GM23338 (cell line): ENCODE results near the gene GNG12. TPM values are rescaled to one million over a fixed set of nuclear protein-coding genes. Genes with fewer than 3 reads are reported as not detected.

Experiments used
- ATAC-seq: fragments of 200-7000 bp; cut with Tn5 transposase; 3 replicates; pipeline ENCODE4 v1.9.1; 2020
- DNase-seq: peaks from one replicate; pipeline ENCODE4 v3.0.0-alpha.2; 2015; ENCODE audit warnings: low spot score
- H2AFZ ChIP-seq: fragments of 200-600 bp; sonication (generic); 2 replicates; pipeline ENCODE4 v1.8.0; 2016; ENCODE audit warnings: antibody characterized with exemption, mild to moderate bottlenecking, moderate library complexity
- H3F3A ChIP-seq: fragments of 200-600 bp; sonication (generic); replicated peaks from 2 replicates; pipeline ENCODE4 v1.8.0; 2017; ENCODE audit warnings: antibody characterized with exemption, mixed run types, low read depth
- H3K27ac ChIP-seq: fragments of 200-600 bp; sonication (generic); 2 replicates; pipeline ENCODE4 v1.6.1; 2016; ENCODE audit warnings: low read depth
- H3K27me3 ChIP-seq: fragments of 200-600 bp; sonication (generic); 2 replicates; pipeline ENCODE4 v1.8.0; 2016; ENCODE audit warnings: mild to moderate bottlenecking, mixed run types, moderate library complexity; ENCODE audit not compliant: insufficient read depth
- H3K36me3 ChIP-seq: fragments of 200-600 bp; sonication (generic); 2 replicates; pipeline ENCODE4 v1.8.0; 2016; ENCODE audit warnings: mild to moderate bottlenecking; ENCODE audit not compliant: insufficient read depth
- H3K4me1 ChIP-seq: fragments of 200-600 bp; sonication (generic); 2 replicates; pipeline ENCODE4 v1.8.0; 2016; ENCODE audit warnings: mild to moderate bottlenecking, moderate library complexity; ENCODE audit not compliant: insufficient read depth
- H3K4me2 ChIP-seq: fragments of 200-600 bp; sonication (generic); 2 replicates; pipeline ENCODE4 v1.7.1; 2017; ENCODE audit warnings: mixed run types
- H3K4me3 ChIP-seq: fragments of 200-600 bp; sonication (generic); 2 replicates; pipeline ENCODE4 v1.6.1; 2016; ENCODE audit warnings: mixed run types
- H3K79me2 ChIP-seq: fragments of 200-600 bp; sonication (generic); replicated peaks from 2 replicates; pipeline ENCODE4 v1.8.0; 2017; ENCODE audit warnings: mild to moderate bottlenecking; ENCODE audit not compliant: insufficient read depth
- H3K9me2 ChIP-seq: fragments of 200-600 bp; sonication (generic); 2 replicates; pipeline ENCODE4 v1.8.0; 2017; ENCODE audit not compliant: insufficient read depth
- H4K20me1 ChIP-seq: fragments of 200-600 bp; sonication (generic); replicated peaks from 2 replicates; pipeline ENCODE4 v1.8.0; 2017; ENCODE audit warnings: mild to moderate bottlenecking; ENCODE audit not compliant: insufficient read depth
- H3K27ac Mint-ChIP-seq: 2 replicates; pipeline ENCODE4 v1.8.0; 2020; ENCODE audit warnings: inconsistent platforms, mild to moderate bottlenecking, moderate library complexity, mixed read lengths
- H3K27me3 Mint-ChIP-seq: 3 replicates; pipeline ENCODE4 v1.8.0; 2022; ENCODE audit warnings: low read depth, mild to moderate bottlenecking, moderate library complexity, mixed read lengths, inconsistent platforms; ENCODE audit not compliant: insufficient read depth, poor library complexity
- H3K36me3 Mint-ChIP-seq: 3 replicates; pipeline ENCODE4 v1.8.0; 2021; ENCODE audit warnings: low read depth, mild to moderate bottlenecking, inconsistent platforms, moderate library complexity, mixed read lengths
- H3K4me1 Mint-ChIP-seq: 3 replicates; pipeline ENCODE4 v1.8.0; 2020; ENCODE audit warnings: mild to moderate bottlenecking, inconsistent platforms, mixed read lengths
- H3K4me3 Mint-ChIP-seq: 3 replicates; pipeline ENCODE4 v1.8.0; 2021; ENCODE audit warnings: moderate library complexity, mild to moderate bottlenecking, inconsistent platforms, mixed read lengths
- H3K9me3 Mint-ChIP-seq: 3 replicates; pipeline ENCODE4 v1.8.0; 2020; ENCODE audit warnings: moderate library complexity, mild to moderate bottlenecking, inconsistent platforms, mixed read lengths
- CREB1 ChIP-seq: fragments of 250-450 bp; sonication (Bioruptor Pico); IDR thresholded peaks from 2 replicates; pipeline ENCODE4 v1.5.0; 2020; ENCODE audit warnings: low read depth, mild to moderate bottlenecking, moderate library complexity
- EZH2 ChIP-seq: fragments of 200-600 bp; sonication (generic); IDR thresholded peaks from one replicate; pipeline ENCODE4 v1.8.0; 2017; ENCODE audit warnings: antibody characterized with exemption, mild to moderate bottlenecking, low read depth; ENCODE audit not compliant: unreplicated experiment
- EZH2phosphoT487 ChIP-seq: fragments of 200-600 bp; sonication (generic); IDR thresholded peaks from one replicate; pipeline ENCODE4 v1.8.1; 2018; ENCODE audit warnings: antibody characterized with exemption; ENCODE audit not compliant: unreplicated experiment
- JUNB ChIP-seq: IDR thresholded peaks from one replicate; pipeline ENCODE4 v1.6.1; 2016; ENCODE audit warnings: antibody characterized with exemption; ENCODE audit not compliant: unreplicated experiment
- NANOG ChIP-seq: IDR thresholded peaks from 2 replicates; pipeline ENCODE4 v1.6.1; 2016; ENCODE audit warnings: antibody characterized with exemption, borderline replicate concordance
- POLR2AphosphoS5 ChIP-seq: IDR thresholded peaks from 2 replicates; pipeline ENCODE4 v1.6.1; 2016; ENCODE audit warnings: antibody characterized with exemption, low read depth
- STAT1 ChIP-seq: IDR thresholded peaks from one replicate; pipeline ENCODE4 v1.6.1; 2016; ENCODE audit warnings: antibody characterized with exemption; ENCODE audit not compliant: unreplicated experiment
- ZNF114 ChIP-seq: fragments of 250-450 bp; sonication (Bioruptor Pico); IDR thresholded peaks from 2 replicates; pipeline ENCODE4 v1.5.0; 2020; ENCODE audit warnings: mild to moderate bottlenecking, moderate library complexity
- ZNF331 ChIP-seq: fragments of 250-450 bp; sonication (Bioruptor Pico); IDR thresholded peaks from 2 replicates; pipeline ENCODE4 v1.5.0; 2020; ENCODE audit warnings: low read depth, mild to moderate bottlenecking, moderate library complexity
- polyA plus RNA-seq: library from polyadenylated mRNA; unstranded; fragments of >200 nt; fragmentation: Nextera tagmentation; extraction: Ambion mirVana; gene quantifications from 2 replicates; pipeline ENCODE4 v1.2.1, GENCODE V29; 2016
- total RNA-seq: library from RNA; depleted of rRNA; stranded (reverse); fragments of >200 nt; shearing (Covaris generic); gene quantifications from 2 replicates; pipeline ENCODE4 v1.2.3, GENCODE V29; 2014
- TF ChIP-seq, protein P1 (sequence below): IDR thresholded peaks from one replicate; pipeline ENCODE4 v1.6.1; 2018; ENCODE audit warnings: antibody characterized with exemption; ENCODE audit not compliant: unreplicated experiment
- TF ChIP-seq, protein P2 (sequence below): IDR thresholded peaks from 2 replicates; pipeline ENCODE4 v1.6.1; 2016; ENCODE audit warnings: antibody characterized with exemption
- TF ChIP-seq, protein P3 (sequence below): fragments of 250-450 bp; sonication (Bioruptor Pico); IDR thresholded peaks from 2 replicates; pipeline ENCODE4 v1.5.0; 2020; ENCODE audit warnings: mild to moderate bottlenecking, moderate library complexity
- TF ChIP-seq, protein P4 (sequence below), 2 experiments: fragments of 200-600 bp in 1 of 2; sonication (generic) in 1 of 2; conservative IDR thresholded peaks; 2 replicates each; pipeline versions ENCODE4 v1.5.1 to v1.6.1; 2016 to 2017; ENCODE audit warnings: antibody characterized with exemption in 2 of 2, low read depth in 2 of 2, mild to moderate bottlenecking in 2 of 2, moderate library complexity in 1 of 2

The GNG12 gene
- total and polyA plus RNA-seq, 2 experiments from 2014 or later = 13.4 to 33.0 TPM

DNA sequence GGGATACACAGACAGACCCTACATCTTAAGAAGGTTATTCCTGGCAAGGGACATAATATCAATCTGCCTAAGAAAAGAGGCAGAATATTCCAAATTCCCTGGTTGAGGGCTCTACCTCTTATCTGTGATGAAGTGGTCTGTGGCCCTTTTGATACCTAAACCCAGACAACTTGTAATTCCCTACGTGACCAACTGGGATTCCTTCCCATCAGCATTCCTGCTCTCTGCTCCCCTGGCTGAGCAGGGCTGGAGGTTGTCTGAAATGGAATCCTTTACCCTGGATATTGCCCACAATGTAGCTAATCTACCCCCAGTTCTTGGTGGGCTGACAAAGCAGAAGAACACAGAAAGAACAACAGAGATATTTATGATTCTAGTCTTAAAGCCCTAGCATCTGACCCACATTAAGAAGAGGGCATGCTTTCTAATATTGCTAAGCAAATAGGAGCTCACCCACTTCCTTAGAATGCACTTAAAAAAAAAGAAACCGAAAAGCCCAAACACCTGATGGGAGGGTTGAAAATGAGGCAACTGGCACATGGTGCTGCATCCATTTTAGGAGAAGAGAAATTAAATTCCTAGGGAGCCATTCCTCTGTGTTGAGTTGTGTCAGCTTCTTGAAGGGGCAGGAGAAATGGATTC lies 111.5 kb downstream of the GNG12 start (continued):
- TF ChIP-seq, protein P1, sequence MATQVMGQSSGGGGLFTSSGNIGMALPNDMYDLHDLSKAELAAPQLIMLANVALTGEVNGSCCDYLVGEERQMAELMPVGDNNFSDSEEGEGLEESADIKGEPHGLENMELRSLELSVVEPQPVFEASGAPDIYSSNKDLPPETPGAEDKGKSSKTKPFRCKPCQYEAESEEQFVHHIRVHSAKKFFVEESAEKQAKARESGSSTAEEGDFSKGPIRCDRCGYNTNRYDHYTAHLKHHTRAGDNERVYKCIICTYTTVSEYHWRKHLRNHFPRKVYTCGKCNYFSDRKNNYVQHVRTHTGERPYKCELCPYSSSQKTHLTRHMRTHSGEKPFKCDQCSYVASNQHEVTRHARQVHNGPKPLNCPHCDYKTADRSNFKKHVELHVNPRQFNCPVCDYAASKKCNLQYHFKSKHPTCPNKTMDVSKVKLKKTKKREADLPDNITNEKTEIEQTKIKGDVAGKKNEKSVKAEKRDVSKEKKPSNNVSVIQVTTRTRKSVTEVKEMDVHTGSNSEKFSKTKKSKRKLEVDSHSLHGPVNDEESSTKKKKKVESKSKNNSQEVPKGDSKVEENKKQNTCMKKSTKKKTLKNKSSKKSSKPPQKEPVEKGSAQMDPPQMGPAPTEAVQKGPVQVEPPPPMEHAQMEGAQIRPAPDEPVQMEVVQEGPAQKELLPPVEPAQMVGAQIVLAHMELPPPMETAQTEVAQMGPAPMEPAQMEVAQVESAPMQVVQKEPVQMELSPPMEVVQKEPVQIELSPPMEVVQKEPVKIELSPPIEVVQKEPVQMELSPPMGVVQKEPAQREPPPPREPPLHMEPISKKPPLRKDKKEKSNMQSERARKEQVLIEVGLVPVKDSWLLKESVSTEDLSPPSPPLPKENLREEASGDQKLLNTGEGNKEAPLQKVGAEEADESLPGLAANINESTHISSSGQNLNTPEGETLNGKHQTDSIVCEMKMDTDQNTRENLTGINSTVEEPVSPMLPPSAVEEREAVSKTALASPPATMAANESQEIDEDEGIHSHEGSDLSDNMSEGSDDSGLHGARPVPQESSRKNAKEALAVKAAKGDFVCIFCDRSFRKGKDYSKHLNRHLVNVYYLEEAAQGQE = no peak
- TF ChIP-seq EZH2 = no peak

- Mint-ChIP-seq H3K27ac (no peak overlapping the region), H3K27me3 (no peaks in the 10 kb centered on the region), H3K9me3 (no peaks in the 10 kb centered on the region), H3K4me1 (peaks cover 13% of the 10 kb centered on the region; the same call in 2 of the 3 replicates), H3K4me3 (no peak overlapping the region), H3K36me3 (no peaks in the 10 kb centered on the region)
- Histone ChIP-seq H3K36me3 (no peaks in the 10 kb centered on the region), H3F3A (no peaks in the 10 kb centered on the region), H3K9me2 (no peaks in the 10 kb centered on the region), H2AFZ (no peak overlapping the region), H3K4me3 (no peak overlapping the region), H3K27me3 (no peaks in the 10 kb centered on the region), H4K20me1 (no peaks in the 10 kb centered on the region; the same call in none of the 2 replicates), H3K27ac (no peak overlapping the region), H3K79me2 (no peaks in the 10 kb centered on the region), H3K4me2 (peak overlapping the region; percentile 0; the same call in 1 of the 2 replicates), H3K4me1 (peaks cover 19% of the 10 kb centered on the region)
- no peak for DNase-seq
- ATAC-seq = peak; percentile 65
- TF ChIP-seq, protein P2, sequence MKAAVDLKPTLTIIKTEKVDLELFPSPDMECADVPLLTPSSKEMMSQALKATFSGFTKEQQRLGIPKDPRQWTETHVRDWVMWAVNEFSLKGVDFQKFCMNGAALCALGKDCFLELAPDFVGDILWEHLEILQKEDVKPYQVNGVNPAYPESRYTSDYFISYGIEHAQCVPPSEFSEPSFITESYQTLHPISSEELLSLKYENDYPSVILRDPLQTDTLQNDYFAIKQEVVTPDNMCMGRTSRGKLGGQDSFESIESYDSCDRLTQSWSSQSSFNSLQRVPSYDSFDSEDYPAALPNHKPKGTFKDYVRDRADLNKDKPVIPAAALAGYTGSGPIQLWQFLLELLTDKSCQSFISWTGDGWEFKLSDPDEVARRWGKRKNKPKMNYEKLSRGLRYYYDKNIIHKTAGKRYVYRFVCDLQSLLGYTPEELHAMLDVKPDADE = no peak
- TF ChIP-seq CREB1 (no peak), JUNB (no peak), EZH2phosphoT487 (no peak), EZH2 (no peak), POLR2AphosphoS5 (no peak), STAT1 (no peak), ZNF114 (CRISPR knock-in tag) (no peak), ZNF331 (CRISPR knock-in tag) (no peak), NANOG (no peak)
- TF ChIP-seq, protein P3, sequence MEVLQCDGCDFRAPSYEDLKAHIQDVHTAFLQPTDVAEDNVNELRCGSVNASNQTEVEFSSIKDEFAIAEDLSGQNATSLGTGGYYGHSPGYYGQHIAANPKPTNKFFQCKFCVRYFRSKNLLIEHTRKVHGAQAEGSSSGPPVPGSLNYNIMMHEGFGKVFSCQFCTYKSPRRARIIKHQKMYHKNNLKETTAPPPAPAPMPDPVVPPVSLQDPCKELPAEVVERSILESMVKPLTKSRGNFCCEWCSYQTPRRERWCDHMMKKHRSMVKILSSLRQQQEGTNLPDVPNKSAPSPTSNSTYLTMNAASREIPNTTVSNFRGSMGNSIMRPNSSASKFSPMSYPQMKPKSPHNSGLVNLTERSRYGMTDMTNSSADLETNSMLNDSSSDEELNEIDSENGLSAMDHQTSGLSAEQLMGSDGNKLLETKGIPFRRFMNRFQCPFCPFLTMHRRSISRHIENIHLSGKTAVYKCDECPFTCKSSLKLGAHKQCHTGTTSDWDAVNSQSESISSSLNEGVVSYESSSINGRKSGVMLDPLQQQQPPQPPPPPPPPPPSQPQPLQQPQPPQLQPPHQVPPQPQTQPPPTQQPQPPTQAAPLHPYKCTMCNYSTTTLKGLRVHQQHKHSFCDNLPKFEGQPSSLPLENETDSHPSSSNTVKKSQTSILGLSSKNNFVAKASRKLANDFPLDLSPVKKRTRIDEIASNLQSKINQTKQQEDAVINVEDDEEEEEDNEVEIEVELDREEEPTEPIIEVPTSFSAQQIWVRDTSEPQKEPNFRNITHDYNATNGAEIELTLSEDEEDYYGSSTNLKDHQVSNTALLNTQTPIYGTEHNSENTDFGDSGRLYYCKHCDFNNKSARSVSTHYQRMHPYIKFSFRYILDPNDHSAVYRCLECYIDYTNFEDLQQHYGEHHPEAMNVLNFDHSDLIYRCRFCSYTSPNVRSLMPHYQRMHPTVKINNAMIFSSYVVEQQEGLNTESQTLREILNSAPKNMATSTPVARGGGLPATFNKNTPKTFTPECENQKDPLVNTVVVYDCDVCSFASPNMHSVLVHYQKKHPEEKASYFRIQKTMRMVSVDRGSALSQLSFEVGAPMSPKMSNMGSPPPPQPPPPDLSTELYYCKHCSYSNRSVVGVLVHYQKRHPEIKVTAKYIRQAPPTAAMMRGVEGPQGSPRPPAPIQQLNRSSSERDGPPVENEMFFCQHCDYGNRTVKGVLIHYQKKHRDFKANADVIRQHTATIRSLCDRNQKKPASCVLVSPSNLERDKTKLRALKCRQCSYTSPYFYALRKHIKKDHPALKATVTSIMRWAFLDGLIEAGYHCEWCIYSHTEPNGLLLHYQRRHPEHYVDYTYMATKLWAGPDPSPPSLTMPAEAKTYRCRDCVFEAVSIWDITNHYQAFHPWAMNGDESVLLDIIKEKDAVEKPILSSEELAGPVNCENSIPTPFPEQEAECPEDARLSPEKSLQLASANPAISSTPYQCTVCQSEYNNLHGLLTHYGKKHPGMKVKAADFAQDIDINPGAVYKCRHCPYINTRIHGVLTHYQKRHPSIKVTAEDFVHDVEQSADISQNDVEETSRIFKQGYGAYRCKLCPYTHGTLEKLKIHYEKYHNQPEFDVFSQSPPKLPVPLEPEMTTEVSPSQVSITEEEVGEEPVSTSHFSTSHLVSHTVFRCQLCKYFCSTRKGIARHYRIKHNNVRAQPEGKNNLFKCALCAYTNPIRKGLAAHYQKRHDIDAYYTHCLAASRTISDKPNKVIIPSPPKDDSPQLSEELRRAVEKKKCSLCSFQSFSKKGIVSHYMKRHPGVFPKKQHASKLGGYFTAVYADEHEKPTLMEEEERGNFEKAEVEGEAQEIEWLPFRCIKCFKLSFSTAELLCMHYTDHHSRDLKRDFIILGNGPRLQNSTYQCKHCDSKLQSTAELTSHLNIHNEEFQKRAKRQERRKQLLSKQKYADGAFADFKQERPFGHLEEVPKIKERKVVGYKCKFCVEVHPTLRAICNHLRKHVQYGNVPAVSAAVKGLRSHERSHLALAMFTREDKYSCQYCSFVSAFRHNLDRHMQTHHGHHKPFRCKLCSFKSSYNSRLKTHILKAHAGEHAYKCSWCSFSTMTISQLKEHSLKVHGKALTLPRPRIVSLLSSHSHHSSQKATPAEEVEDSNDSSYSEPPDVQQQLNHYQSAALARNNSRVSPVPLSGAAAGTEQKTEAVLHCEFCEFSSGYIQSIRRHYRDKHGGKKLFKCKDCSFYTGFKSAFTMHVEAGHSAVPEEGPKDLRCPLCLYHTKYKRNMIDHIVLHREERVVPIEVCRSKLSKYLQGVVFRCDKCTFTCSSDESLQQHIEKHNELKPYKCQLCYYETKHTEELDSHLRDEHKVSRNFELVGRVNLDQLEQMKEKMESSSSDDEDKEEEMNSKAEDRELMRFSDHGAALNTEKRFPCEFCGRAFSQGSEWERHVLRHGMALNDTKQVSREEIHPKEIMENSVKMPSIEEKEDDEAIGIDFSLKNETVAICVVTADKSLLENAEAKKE (CRISPR knock-in tag) = no peak
- TF ChIP-seq, protein P4, sequence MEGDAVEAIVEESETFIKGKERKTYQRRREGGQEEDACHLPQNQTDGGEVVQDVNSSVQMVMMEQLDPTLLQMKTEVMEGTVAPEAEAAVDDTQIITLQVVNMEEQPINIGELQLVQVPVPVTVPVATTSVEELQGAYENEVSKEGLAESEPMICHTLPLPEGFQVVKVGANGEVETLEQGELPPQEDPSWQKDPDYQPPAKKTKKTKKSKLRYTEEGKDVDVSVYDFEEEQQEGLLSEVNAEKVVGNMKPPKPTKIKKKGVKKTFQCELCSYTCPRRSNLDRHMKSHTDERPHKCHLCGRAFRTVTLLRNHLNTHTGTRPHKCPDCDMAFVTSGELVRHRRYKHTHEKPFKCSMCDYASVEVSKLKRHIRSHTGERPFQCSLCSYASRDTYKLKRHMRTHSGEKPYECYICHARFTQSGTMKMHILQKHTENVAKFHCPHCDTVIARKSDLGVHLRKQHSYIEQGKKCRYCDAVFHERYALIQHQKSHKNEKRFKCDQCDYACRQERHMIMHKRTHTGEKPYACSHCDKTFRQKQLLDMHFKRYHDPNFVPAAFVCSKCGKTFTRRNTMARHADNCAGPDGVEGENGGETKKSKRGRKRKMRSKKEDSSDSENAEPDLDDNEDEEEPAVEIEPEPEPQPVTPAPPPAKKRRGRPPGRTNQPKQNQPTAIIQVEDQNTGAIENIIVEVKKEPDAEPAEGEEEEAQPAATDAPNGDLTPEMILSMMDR (conservative IDR thresholded peaks at IDR 0.05; ENCODE audit: low read depth in 2 of 2) = no peak
Observed at GRCh38 chr1:67721112-67721511, 112.2 kb downstream of the GNG12 start.
